CD4-positive, alpha-beta T cell (primary cell): Measurements from ENCODE around the gene NKAIN2. TPM values are rescaled to one million over a fixed set of nuclear protein-coding genes. Genes with fewer than 3 reads are reported as not detected.

ENCODE experiments used
- ATAC-seq: fragments of 200-7000 bp; cut with Tn5 transposase; one replicate; pipeline ENCODE4 v1.10.0; 2022; ENCODE audit warnings: mild to moderate bottlenecking; ENCODE audit not compliant: poor library complexity
- CTCF ChIA-PET: fragments of 350-600 bp; sonication (Branson Sonifier 250); formaldehyde crosslinking; loops from one replicate; lab custom pipeline; 2021; ENCODE audit warnings: antibody characterized with exemption, inconsistent platforms; lab: Charles Lee
- POLR2A ChIA-PET: fragments of 350-600 bp; sonication (Branson Sonifier 250); formaldehyde crosslinking; loops from one replicate; lab custom pipeline; 2021; ENCODE audit warnings: antibody characterized with exemption, inconsistent platforms; lab: Charles Lee
- DNase-seq, 14 experiments: peaks; one replicate each; pipeline ENCODE4 v3.0.0-alpha.2; 2013 to 2020; ENCODE audit warnings: mixed read lengths in 2 of 14
- H3K27ac ChIP-seq, 2 donors: one replicate each; pipeline versions ENCODE4 v1.5.1 to v1.7.0; 2013; ENCODE audit warnings: low read length in 2 of 2, low read depth in 1 of 2, mild to moderate bottlenecking in 1 of 2
- H3K27me3 ChIP-seq, 2 experiments: 1 replicate in 1 of 2; 2 replicates in 1 of 2; pipeline versions ENCODE4 v1.6.1 to v1.7.0; 2013; ENCODE audit warnings: low read length in 2 of 2, control low read depth in 1 of 2, mild to moderate bottlenecking in 1 of 2, moderate library complexity in 1 of 2; ENCODE audit not compliant: insufficient read depth in 2 of 2, control insufficient read depth in 1 of 2
- H3K36me3 ChIP-seq: one replicate; pipeline ENCODE4 v1.6.1; 2013; ENCODE audit warnings: low read length, control low read depth; ENCODE audit not compliant: insufficient read depth
- H3K4me1 ChIP-seq: one replicate; pipeline ENCODE4 v1.6.1; 2013; ENCODE audit warnings: low read length, control low read depth; ENCODE audit not compliant: insufficient read depth
- H3K4me3 ChIP-seq: one replicate; pipeline ENCODE4 v1.5.1; 2013; ENCODE audit warnings: mild to moderate bottlenecking, low read length, moderate library complexity
- H3K9me3 ChIP-seq, 2 experiments: 1 replicate in 1 of 2; 2 replicates in 1 of 2; pipeline versions ENCODE4 v1.6.1 to v1.7.0; 2013; ENCODE audit warnings: low read length in 2 of 2, mild to moderate bottlenecking in 2 of 2, control low read depth in 1 of 2, moderate library complexity in 1 of 2; ENCODE audit not compliant: control insufficient read depth in 1 of 2, insufficient read depth in 1 of 2
- H3K27ac Mint-ChIP-seq: one replicate; pipeline ENCODE4 v1.8.0; 2020; ENCODE audit warnings: mixed read lengths
- H3K27me3 Mint-ChIP-seq: one replicate; pipeline ENCODE4 v1.8.0; 2021; ENCODE audit warnings: mixed read lengths
- H3K36me3 Mint-ChIP-seq: one replicate; pipeline ENCODE4 v1.8.0; 2021; ENCODE audit warnings: low read depth, mixed read lengths
- H3K4me1 Mint-ChIP-seq: one replicate; pipeline ENCODE4 v1.8.0; 2021; ENCODE audit warnings: low read depth, mixed read lengths
- H3K4me3 Mint-ChIP-seq: one replicate; pipeline ENCODE4 v1.8.0; 2020; ENCODE audit warnings: mild to moderate bottlenecking, mixed read lengths
- H3K9me3 Mint-ChIP-seq: one replicate; pipeline ENCODE4 v1.8.0; 2020; ENCODE audit warnings: mixed read lengths
- intact Hi-C, 2 experiments: fragments of 100-400 bp; cut with DNase I in 1 of 2; cut with micrococcal nuclease in 1 of 2; formaldehyde crosslinking; loops; one replicate each; pipeline versions ENCODE4 v1.15.1 to v1.9.0; 2023 to 2025; cut with DNase I, micrococcal nuclease
- total RNA-seq, 174 experiments: library from RNA in 2 of 174; stranded (reverse) in 2 of 174; gene quantifications; one replicate each; pipeline ENCODE4 v1.2.3 and lab custom pipeline; 2021 to 2026
- TF ChIP-seq, protein P1 (sequence below): fragments of 200-600 bp; IDR thresholded peaks from one replicate; pipeline ENCODE4 v1.8.0; 2022; ENCODE audit warnings: antibody characterized with exemption, mild to moderate bottlenecking

NKAIN2 gene
- total RNA-seq, 2 experiments from 2014 or later = not detected

DNA sequence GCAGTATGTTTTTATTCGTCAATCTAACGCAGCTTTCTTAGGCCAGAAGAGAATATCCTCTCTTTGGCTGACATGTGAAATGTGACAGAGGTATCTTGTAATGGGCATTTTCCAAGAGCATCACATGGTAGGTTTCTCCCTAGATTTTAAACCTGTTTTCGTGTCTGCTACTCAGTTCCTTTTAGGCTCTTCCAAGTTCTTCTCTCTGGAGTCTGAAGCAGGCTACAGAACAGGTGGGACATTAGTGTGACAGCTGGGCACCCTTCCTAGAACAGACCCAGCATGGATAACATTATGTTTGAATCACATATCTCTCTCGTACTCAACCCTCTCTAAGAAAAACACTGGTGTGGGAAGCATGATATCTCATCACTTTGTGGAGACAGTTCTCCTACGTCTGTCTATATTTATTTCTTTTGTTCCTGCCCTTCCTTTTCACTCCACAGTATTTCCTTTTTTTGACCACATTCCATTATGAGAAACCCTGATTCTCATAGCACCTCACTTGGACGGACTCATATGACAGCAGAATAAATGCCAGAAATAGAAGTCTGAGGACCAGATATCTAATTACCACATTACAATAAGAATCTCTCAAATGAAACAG lies 263.4 kb downstream of the NKAIN2 start:
- ATAC-seq (no peak), DNase-seq (no peak)
- H3K4me3 ChIP-seq = no peak overlapping the region
- Mint-ChIP-seq H3K4me1 (no peaks in the 10 kb centered on the region), H3K27ac (no peak overlapping the region), H3K4me3 (no peak overlapping the region), H3K27me3 (no peaks in the 10 kb centered on the region), H3K36me3 (no peaks in the 10 kb centered on the region), H3K9me3 (no peaks in the 10 kb centered on the region)
- H3K4me1 ChIP-seq = no peaks in the 10 kb centered on the region
- TF ChIP-seq, protein P1, sequence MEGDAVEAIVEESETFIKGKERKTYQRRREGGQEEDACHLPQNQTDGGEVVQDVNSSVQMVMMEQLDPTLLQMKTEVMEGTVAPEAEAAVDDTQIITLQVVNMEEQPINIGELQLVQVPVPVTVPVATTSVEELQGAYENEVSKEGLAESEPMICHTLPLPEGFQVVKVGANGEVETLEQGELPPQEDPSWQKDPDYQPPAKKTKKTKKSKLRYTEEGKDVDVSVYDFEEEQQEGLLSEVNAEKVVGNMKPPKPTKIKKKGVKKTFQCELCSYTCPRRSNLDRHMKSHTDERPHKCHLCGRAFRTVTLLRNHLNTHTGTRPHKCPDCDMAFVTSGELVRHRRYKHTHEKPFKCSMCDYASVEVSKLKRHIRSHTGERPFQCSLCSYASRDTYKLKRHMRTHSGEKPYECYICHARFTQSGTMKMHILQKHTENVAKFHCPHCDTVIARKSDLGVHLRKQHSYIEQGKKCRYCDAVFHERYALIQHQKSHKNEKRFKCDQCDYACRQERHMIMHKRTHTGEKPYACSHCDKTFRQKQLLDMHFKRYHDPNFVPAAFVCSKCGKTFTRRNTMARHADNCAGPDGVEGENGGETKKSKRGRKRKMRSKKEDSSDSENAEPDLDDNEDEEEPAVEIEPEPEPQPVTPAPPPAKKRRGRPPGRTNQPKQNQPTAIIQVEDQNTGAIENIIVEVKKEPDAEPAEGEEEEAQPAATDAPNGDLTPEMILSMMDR = no peak
- H3K27me3 ChIP-seq = no peaks in the 10 kb centered on the region
- H3K36me3 ChIP-seq = no peaks in the 10 kb centered on the region
- ChIA-PET POLR2A (no interaction called here), CTCF (no interaction called here)
- intact Hi-C loops = no loop called here
- H3K27ac ChIP-seq = no peak overlapping the region
- H3K9me3 ChIP-seq = no peaks in the 10 kb centered on the region

DNA sequence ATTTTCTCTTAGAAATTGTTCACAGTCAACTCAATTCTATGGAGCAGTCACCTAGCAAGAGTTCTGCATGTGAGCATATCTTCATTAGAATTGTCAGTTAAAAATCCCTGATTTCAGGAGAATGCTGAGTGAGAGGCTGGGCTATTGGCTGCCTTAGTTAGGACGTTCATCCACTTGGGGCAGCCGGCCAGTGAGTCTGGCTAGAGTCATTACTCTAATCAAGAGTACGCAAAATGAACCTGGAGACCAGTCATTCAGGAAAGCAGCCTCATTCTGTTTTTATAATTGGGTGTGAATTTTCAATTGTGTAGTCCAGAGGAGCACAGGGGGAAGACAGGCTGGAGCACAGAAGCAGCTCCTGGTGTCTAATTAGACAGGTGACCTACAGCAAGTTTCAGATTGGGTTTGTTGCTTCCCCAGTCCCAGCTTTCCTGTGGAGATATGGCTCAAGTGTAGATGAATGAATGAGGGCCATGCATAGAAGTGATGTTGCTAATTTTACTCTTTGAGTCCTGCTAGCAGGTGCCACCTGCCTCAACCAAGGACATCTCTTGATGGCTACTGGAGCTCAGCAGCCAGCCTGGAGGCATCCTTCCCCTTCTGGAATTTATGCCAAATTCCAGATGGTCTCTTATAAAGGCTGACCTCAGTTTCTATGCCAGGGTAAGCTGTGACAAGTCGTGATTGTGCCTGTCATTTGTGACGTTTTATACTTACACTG lies 265.7 kb downstream of the NKAIN2 start:
- H3K4me3 ChIP-seq = no peak overlapping the region
- H3K4me3 Mint-ChIP-seq = no peak overlapping the region
- intact Hi-C loops = no loop called here
- ChIA-PET POLR2A (no interaction called here), CTCF (no interaction called here)
- TF ChIP-seq, protein P1 = no peak
- no peaks in the 10 kb centered on the region for H3K27me3 ChIP-seq
- H3K27ac ChIP-seq = no peak overlapping the region
- ATAC-seq (no peak), DNase-seq (no peak)
- H3K9me3 ChIP-seq = no peaks in the 10 kb centered on the region
- H3K36me3 Mint-ChIP-seq = no peaks in the 10 kb centered on the region
- no peak overlapping the region for H3K27ac Mint-ChIP-seq
- no peaks in the 10 kb centered on the region for H3K36me3 ChIP-seq
- H3K4me1 ChIP-seq = no peaks in the 10 kb centered on the region
- H3K4me1 Mint-ChIP-seq = no peaks in the 10 kb centered on the region
- no peaks in the 10 kb centered on the region for H3K27me3 Mint-ChIP-seq
- no peaks in the 10 kb centered on the region for H3K9me3 Mint-ChIP-seq

DNA sequence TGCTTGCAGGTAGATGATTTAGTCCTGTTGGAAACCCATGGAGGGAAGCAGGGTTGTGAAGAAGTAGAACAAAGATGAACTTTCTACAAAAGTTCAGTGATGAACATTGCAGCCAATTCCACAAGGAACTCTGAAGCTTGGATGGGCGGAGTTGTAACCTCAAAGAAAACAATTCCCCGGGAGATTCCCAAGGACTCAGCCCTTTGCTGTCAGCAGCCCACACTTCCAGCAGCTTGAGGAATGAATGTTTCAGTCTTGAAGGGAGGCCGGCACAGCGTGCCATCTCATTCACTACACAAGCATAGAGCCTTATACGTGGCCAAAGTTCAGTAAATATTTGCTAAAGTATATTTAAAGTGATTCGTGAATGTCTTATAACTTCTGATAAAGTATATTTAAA lies 269.4 kb downstream of the NKAIN2 start:
- H3K4me1 Mint-ChIP-seq = no peaks in the 10 kb centered on the region
- H3K4me3 Mint-ChIP-seq = no peak overlapping the region

More for the DNA sequence above, 269.4 kb downstream of the NKAIN2 start:
- intact Hi-C loops = no loop called here
- Histone ChIP-seq H3K27ac (no peak overlapping the region), H3K36me3 (no peaks in the 10 kb centered on the region), H3K27me3 (no peaks in the 10 kb centered on the region), H3K9me3 (no peaks in the 10 kb centered on the region), H3K4me3 (no peak overlapping the region), H3K4me1 (no peaks in the 10 kb centered on the region)
- TF ChIP-seq, protein P1 = no peak
- no peaks in the 10 kb centered on the region for H3K27me3 Mint-ChIP-seq
- ChIA-PET POLR2A (no interaction called here), CTCF (no interaction called here)
- no peaks in the 10 kb centered on the region for H3K36me3 Mint-ChIP-seq
- no peak overlapping the region for H3K27ac Mint-ChIP-seq
- no peak for DNase-seq
- H3K9me3 Mint-ChIP-seq = peaks cover 3% of the 10 kb centered on the region
- ATAC-seq = no peak
